HG03039 (cell line): ENCODE measurements around the gene JAK3.

Source experiments
- ATAC-seq: cut with Tn5 transposase; IDR thresholded peaks from one replicate; pipeline ENCODE4 v1.9.1; 2021; ENCODE audit warnings: mild to moderate bottlenecking, moderate library complexity; ENCODE audit not compliant: unreplicated experiment

JAK3 gene

DNA sequence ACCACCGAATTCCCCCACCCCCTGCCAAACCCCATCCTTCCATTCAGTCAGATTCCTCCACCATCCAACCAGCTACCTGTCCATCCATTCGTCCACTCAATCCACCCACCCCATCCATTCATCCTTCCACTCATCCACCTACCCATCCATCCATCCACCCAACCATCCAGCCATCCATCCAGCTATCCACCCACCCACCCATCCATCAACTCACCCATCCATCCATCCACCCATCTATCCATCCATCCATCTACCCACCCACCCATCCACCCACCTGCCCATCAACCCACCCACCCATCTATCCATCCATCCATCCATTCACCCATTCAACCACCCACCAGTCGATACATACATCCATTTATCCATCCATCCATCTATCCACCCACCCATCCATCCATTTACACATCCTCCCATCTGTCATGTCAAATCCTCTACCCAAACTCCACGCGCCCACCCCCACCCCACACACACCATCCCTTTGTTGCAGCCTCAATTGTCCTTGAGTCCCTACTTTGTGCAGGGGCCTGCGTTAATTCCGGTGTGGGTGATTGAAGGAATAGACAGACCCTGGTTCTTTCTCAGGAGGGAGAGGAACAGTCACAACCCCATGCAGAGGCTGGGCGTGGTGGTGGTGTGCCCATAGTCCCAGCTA is 18.7 kb upstream of the JAK3 start:
- ATAC-seq: no peak

DNA sequence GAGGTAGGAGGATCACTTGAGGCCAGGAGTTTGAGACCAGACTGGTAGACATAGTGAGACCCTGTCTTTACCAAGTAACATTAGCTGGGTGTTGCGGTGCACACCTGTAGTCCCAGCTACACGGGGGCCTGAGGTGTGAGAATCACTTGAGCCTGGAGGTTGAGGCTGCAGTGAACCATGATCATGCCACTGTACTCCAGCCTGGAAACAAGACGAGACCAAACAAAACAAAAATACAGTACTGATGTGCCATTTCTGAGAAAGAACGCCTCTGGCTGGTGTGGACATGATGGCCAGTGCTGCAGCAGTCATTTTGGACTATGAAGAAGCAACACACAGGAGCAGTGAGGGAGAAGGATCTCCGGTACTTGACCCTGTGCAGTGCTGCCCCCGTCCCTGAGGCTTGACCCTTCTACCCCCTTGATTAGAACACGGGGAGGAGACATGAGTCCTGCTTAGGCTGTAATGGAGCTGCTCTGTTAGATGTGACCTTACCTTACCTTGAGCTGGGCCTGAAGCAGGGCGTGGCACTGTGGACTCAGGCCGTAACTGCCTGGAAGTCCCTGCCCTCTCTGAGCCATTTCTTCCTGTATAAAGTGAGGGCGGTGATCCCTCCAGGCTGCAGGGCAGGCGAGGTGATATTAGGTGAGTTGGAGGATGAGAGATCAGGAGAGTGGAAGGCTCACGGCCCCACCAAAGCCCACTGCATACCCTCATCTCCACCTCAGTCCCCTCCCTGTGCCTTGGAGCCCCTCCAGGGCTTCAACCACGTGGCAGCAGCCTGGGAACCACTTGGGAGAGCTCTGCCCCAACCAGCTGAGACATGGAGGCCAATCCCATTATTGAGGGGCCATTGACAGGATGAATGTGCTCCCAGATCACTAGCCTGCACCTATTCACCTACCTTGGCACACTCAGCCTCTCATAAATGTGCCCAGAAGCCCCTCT is 17.9 kb upstream of the JAK3 start:
- no peak for ATAC-seq

DNA sequence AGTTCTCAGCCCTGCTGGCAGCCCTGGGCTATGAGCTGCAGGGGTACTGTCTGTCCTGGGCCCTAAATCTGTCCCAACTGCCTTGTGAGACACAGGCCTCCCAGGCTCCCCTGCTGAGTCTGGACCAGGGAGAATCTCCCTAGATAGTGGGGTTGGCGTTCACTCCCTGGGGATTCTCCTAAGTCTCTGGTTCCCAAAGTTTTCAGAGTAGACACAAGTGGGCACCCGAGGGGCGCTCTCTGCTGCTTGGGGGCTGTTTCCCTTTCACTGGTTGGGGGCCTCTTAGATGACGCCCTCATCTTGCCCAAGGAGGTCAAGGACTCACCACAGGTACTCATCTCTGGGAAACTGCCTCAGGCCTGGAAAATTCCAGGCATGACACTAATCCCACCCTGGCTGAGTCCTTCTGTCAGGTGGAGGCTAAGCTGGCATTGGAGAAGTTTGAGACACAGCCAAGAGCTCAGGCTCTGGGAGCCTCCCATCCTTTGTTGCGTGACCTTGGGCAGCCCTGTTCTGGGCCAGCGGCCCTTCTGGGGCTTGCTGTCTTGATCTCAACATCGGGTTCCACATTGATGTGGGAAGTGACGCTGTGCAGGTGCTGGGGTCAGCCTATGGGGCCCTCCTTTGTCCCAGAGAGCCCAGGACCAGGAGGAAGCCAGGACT is 15.9 kb upstream of the JAK3 start:
- no peak for ATAC-seq

DNA sequence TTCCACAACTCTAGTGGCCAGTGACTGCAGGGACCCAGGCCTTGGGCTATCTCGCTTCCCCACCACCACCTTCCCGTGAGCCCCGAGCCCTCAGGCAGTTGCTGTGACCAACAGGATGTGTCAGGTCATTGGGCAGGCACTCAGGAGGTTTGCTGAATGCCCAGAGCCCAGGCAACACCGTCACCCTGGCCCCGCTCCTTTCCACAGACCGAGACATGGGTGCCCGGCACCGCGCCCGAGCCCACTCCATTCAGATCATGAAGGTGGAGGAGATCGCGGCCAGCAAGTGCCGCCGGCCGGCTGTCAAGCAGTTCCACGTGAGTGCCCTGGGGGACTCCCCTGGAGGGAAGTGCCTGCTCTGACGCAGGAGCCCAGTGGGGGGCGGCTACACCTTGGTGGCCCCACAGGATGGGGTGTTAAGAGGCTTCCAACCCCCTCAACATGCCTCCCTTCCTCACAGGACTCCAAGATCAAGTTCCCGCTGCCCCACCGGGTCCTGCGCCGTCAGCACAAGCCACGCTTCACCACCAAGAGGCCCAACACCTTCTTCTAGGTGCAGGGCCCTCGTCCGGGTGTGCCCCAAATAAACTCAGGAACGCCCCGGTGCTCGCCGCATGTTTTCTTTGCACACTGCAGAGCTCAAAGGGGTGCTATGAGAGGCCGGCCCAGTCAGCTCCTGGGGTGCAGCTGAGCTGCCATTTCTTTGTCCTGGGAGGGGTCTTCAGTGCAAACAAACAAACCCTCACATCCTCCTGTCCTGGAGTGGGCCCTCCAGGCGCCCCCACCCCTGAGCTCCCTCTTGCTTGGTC is 15.1 kb upstream of the JAK3 start:
- no peak for ATAC-seq

DNA sequence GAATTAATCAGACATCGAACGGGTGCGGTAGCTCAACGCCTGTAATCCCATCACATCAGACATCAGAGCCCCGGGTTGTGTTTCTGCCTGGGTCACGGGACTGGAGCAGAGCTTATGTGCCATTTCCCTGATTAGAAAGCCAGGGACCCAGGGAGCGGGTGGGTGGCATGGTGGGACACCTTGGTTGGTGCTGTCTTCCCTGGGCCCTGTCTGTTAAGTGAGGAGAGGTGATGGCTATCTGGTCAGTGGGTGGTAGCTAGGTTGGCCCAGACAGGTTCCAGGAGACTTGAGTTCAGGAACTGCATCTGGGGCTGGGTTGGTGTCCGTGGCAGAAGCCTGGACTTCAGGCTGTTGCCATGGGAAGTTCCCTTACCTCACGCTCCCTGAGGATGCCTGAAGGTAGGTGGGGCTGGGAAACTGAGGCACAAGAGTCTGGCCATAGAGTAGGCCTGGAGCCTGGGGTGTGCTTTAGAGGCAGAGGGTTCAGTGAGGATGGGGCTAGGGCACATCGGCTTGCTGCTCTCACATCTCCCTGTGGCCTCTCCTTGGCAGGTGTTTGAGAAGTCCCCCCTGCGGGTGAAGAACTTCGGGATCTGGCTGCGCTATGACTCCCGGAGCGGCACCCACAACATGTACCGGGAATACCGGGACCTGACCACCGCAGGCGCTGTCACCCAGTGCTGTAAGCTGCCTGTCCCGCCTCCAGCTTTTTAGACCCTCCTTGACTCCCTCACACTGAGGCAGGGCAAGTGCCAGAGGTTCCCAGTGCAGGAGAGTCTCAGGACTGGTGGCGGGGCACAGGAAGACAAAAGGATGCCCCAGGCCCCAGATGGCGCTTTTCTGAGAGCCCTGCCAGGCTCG is 14.0 kb upstream of the JAK3 start:
- no peak for ATAC-seq

DNA sequence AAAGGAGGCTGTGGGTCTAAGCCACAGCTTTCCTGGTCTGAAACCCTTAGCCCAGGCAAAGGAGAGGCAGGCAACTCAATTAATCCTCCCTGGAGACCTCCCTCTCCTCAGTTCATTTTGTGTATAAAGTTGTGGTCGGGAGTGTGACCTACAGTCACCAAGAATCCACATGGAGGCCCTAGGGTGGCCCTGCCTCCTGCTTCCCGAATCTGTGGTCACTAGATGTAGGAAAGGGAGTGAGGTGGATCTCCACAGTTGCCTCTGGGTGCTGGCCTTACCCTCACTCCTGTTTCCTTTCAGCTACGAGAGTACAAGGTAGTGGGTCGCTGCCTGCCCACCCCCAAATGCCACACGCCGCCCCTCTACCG is 13.2 kb upstream of the JAK3 start:
- no peak for ATAC-seq

DNA sequence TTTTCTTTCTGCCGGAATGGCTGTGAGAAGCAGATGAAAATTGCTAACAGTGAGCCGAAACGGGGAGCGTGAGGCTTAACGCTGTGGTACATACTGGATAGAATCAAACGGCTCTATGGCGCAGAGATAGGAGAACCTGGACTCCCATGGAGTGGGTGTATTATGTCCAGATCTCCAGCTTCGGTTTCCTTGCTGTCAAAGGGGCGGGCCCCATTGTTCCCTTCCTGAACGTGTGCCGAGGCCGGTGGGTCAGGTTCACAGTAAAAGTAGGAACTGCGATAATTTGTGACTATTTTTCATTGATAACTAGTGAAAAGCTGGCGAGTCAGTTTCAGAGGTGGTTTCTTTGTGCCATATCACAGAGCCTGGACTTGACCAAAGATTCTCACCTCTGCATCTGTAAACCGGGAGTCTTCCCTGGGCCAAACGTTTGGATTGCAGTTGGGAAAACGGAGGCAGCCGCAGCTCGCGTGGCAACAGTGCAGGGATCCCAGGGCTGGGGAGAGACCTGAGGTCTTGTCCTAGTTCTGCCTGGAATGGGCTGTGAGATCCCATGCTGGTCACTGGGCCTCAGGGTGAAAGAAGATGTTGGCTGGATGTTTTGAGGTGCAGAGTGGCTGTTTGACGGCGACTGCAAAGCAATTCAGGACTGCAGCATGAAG is 12.7 kb upstream of the JAK3 start:
- no peak for ATAC-seq

DNA sequence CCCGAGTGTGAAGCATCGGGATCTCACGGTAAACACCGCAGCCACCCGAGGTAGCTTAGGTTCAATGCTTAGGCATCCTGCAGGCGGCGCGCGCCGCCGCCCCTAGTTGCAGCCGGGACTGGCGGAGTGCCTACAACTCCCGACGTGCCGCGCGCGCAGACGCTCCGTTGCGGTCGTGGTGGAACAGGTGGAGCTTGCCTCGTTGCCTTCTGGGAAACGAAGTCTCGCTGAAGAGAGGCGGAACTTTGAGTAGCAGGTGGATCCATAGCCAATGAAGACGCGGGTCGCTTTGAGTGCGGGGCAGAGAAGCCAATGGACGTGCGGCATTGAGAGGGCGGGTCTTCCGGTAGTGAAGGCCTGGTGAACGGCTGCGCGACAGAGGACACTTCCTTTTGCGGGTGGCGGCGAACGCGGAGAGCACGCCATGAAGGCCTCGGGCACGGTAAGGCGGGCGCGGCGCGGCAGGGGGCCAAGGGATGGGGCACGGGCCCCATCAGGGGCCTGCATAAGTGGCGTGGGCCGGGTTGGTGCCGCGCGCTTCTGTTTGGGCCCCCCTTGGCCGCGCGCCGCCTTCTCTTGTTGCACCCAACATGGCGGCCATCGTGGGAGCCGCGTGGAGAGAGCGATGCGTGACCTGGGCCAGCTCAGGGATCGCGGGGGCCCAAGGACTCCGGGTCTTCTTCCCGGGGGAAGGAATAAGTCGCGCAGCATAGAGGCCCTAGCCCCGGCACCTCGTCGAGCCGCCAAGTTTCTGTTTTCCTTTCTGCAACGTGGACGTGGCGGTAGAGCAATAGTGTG is 11.9 kb upstream of the JAK3 start, which contains the start of gene RPL18A:
RPL18A (plus strand) TSS at position 378 of the 798 bp plus-strand sequence; CDS start at position 425, 47 bp downstream.
- peak; percentile 87 for ATAC-seq

DNA sequence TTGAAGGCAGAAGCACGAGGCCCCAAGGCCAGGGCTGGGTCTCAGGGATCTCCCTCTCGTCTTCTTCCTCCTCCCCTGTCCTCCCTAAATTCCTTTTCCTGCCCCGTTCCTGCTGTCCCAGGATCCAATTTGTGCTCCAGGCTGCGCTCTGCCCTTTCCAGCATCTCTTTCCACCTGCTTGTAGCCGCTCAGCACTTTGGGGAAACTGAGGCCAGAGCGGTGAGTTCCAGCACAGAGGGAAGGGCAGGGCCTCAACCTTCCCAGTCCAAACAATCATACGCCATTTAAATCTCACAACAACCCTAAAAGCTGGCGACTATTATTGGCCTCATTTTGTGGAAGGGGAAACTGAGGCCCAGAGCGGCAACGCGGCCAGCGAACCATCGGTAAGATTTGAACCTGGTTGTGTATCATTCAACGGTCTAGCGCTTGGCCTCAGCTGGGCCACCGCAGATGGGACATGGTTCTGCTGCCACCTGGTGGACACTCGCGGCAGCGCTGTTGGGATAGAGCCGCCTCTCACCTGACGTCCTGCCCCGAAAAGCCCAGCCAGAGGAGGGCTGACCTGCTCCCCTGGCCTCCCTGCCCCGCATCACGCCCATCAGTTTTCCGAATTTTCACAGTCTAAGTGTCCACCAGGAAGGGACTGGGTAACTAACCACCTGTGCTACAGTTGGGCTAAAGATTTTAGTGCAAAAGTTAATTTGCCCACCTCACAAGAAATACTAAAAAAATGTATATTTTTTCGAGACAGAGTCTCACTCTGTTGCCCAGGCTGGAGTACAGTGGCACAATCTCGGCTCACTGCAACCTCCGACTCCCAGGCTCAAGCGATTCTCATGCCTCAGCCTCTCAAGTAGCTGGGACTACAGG is 7.7 kb upstream of the JAK3 start:
- no peak for ATAC-seq

DNA sequence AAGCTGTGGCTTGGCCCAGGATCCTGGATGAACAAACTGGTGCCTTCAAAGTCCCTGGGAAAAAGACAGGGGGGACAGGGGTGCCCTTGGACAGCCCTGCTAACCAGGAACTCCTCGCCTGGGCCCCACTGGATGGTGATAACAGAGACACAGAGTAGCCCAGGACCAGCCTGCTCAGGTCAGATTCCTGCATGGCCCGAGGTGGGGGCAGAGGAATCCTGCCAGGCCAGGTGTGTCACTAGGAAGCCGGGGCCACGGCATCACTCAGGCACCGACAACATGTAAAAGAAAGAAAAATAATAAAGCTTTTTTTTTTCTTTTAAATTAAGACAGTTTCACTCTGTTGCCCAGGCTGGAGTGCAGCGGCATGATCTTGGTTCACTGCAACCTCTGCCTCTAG is 6.3 kb upstream of the JAK3 start:
- ATAC-seq: no peak

DNA sequence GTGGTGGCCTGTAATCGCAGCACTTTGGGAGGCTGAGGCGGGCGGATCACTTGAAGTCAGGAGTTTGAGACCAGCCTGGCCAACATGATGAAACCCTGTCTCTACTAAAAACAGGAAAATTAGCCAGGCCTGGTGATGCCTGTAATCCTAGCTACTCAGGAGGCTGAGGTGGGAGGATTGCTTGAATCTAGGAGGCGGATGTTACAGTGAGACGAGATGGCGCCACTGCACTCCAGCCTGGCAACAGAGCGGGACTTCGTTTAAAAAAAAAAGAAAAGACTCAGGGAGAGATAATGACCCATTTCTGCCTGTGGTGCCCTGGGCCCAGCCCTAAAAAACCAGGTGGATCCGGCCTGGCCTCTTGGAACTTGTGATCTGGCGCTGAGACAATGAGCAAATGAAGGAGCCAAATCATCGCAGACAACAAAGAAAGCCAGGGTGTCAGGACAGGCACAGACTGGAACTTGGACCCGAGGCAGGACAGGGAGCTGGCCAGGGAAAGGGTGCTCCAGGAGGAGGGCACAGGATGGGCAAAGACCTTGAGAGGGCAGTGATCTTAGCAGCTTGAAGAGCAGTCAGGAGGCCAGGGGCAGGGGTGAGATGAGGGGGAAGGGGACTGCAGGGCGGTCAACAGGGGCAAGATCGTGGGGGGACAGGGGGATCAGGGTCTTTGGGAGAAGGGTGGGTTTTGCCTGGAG is 962 bp upstream of the JAK3 start:
- no peak for ATAC-seq

DNA sequence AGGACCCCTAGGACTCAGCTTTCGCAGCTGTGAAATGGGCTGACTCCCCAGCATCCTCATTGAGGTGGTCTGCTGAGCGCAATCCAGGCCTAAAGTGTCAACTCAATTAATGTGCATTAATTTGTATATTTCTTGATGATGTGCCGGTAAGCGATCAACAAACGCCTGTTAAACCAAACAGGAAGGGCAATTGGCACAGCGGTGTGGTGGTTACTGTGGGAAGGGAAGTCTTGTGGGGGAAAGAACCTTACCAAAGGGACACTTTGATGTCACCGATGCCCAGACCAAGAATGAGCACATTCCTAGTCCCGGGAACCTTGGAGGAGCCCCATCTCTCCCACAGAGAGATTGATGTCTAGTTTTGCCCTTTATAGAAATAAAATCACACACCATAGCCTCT is 1.6 kb downstream of the JAK3 start:
- no peak for ATAC-seq

DNA sequence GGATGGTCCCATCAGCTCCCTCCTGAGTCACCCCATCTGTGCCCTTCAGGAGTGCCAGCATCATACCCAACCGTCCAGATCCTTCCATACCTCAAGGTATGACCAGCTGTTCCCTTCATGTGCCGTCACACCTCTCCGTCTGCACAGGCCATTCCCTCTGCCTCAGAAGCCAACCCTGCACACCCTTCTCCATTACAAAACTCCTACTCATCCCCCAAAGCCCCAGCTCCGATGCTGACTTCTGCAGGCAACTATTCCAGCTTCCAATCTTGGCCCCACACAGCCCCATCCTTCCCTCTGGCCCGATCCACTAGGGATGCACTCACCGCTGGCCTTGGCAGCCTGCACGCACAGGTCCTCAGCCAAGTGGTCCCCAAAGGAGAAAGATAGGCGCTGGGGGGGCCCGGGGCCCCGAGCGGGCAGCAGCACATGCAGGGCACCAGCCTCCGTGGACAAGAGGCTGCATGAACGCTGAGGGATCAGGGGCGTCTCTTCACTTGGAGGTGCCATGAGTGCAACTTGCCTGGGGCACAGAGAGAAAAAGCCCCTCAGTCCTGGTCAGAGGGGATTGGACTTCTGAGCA is 3.8 kb downstream of the JAK3 start:
- ATAC-seq: no peak

DNA sequence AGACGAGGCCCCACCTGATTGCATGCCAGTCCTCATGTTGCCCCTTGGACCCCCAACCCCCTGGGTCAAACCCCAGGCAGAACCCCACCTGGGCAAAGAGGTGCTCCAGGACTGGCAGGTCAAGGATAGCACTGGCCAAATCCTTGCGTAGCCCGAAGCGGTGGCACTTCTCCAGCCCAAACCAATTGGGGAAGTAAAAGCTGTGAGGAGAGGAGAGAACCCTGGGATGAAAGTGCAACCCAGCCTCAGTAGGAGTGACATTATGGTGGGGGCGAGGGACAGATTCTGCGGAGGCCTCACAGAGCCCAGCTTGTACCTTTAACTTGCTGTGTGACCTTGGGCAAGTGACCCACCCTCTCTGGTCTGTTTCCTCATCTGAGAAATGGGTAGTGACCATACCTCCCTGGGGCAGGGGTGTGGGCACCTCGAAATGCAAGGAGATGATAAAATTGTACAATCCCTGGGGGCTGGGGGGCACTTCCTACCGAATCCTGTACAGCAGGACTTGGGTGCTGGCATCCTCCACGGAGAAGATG is 4.4 kb downstream of the JAK3 start:
- no peak for ATAC-seq

DNA sequence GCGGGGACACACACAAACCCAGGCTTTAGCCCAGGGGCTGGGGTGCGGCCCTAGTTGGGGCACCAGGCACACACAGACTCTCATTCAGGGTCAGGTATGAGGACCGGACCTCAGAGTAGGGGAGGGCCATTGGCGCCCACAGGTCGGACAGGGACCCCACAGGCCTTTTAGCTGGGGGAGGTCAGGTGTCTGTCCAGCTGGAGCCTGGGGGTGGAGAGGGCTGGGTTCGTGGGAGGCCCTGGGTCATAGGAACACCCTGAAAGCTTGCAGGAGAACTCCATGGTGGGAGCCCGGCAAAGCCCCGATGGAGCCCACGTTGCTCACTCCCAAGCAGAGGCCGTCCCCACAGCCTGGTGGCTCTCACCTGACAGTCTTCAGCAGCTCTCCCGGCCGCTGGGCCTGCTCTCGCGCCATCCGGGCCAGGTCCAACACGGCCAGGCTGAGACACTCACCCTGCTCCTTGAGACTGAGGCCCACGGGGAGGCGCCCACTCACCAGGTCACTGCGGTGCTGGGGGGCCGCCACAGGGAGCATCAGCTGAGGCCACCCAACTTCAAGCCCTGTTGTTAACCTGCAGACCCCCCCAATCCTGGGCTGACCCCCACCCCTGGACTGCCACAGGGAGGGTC is 5.0 kb downstream of the JAK3 start:
- ATAC-seq: no peak
